Esophagus squamous epithelium (tissue), 4 donors: ENCODE results near the gene SERPINE2.

Experiments used
- CTCF ChIP-seq, 6 experiments: fragments of 450-650 bp in 4 of 6; fragments of 200-600 bp in 2 of 6; sonication (generic) in 2 of 6; IDR thresholded peaks; one replicate each; pipeline ENCODE4 v1.5.1; 2016 to 2019; ENCODE audit warnings: antibody characterized with exemption in 6 of 6, mild to moderate bottlenecking in 4 of 6, moderate library complexity in 4 of 6
- POLR2A ChIP-seq, 4 donors: fragments of 450-650 bp; IDR thresholded peaks; one replicate each; pipeline ENCODE4 v1.6.1; 2017; ENCODE audit warnings: antibody characterized with exemption in 4 of 4, mild to moderate bottlenecking in 4 of 4, moderate library complexity in 3 of 4

GRCh38 chr2:224059178-224059577 is 20.1 kb upstream of the SERPINE2 start:
- TF ChIP-seq CTCF (IDR thresholded peaks at IDR 0.05): no peak
- no peak for TF ChIP-seq POLR2A (IDR thresholded peaks at IDR 0.05)
